ENCODE data around the gene GARIN5B. TPM values are rescaled to one million over a fixed set of nuclear protein-coding genes. Genes with fewer than 3 reads are reported as not detected.

Gene GARIN5B
- total RNA-seq, 1 experiment from 2014 or later = not detected

DNA sequence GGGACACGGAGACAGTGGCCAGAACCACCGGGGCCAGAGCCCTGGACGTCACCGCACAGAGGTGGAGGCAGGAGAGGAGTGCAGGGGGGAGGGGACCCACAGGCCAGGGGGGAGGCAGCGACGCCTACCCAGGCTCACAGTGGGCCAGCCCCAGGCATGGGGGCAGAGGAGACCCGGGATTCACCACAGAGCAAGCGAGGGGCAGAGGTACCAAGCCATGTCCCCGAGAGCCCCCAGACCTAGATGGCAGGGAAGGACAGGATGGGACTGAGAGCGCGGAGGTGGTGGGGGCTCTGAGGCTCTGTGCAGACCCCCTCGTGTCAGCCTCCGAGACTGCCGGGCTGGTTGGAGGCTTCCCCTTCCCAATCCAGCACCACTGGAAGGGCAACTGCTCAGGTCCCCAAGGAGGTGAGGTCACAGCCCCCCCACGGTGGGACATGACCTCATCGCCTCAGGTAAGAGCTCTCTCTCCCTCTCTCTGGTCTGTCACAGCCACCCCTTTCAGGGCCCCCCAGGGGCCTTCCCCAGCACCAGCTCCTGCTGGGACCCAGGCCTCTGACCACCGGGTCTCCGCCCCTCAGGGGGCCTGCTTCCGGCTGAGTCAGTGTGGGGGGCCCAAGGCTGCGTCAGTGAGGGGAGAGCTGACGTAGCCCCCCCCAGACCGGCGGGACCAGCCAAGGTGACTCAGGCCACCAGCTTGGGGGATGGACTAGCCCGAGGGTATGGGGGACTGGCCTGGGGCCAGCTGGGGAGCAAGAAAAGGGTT lies 9.4 kb upstream of the GARIN5B start:
- no peak for ATAC-seq
- Histone ChIP-seq H3F3A (ENCODE audit: low read length, unreplicated experiment) (peaks cover 5% of the 10 kb centered on the region), H2AFZ (ENCODE audit: low read length) (no peak overlapping the region), H3K79me2 (ENCODE audit: low read length) (no peaks in the 10 kb centered on the region), H3K27me3 (ENCODE audit: low read length) (no peaks in the 10 kb centered on the region), H3K9me2 (replicated peaks; ENCODE audit: low read length) (no peaks in the 10 kb centered on the region), H3K4me3 (ENCODE audit: low read length) (no peak overlapping the region), H3K27ac (ENCODE audit: low read length) (no peak overlapping the region), H3K9ac (ENCODE audit: low read length) (no peak overlapping the region), H4K20me1 (ENCODE audit: low read length) (no peaks in the 10 kb centered on the region), H3K9me3 (ENCODE audit: low read length) (no peaks in the 10 kb centered on the region), H3K4me1 (ENCODE audit: insufficient read depth, low read length) (peaks cover 49% of the 10 kb centered on the region), H3K36me3 (ENCODE audit: low read depth, low read length) (no peaks in the 10 kb centered on the region), H3K4me2 (ENCODE audit: low read length) (peak overlapping the region; percentile 25)
- intact Hi-C loops (cut with micrococcal nuclease) = loop anchor here (5.0 kb wide), 1 partner anchor 70 kb away; no protein-coding TSS in a partner anchor
- DNase-seq = peak; percentile 57
- BruUV-seq (replicated peaks) = no TSS peak
- no peak for TF ChIP-seq EZH2 (IDR thresholded peaks at IDR 0.05; ENCODE audit: low read length, unreplicated experiment)
- TF ChIP-seq EZH2phosphoT487 (IDR thresholded peaks at IDR 0.05; ENCODE audit: borderline replicate concordance, low read length) = no peak
- no peak for TF ChIP-seq CTCF (conservative IDR thresholded peaks at IDR 0.05; ENCODE audit: low read depth, low read length)
- ChIA-PET POLR2A (ENCODE audit: unreplicated experiment) (interaction anchor here (0.6 kb wide), 1 partner anchor 34 kb away, joined by 3 read pairs; no protein-coding TSS in a partner anchor), CTCF (no interaction called here)

GRCh38 chr19:55370305-55370988 lies 7.4 kb upstream of the GARIN5B start, which contains the start of gene IL11:
TSS of gene IL11 (minus strand) at chr19:55370463. CDS start at chr19:55370310, 153 bp downstream.
- H2AFZ ChIP-seq (ENCODE audit: low read length) = peak within 1 kb of the TSS; percentile 66
- DNase-seq = peak; percentile 63

More at GRCh38 chr19:55370305-55370988, 7.4 kb upstream of the GARIN5B start, which contains the start of gene IL11:
- Histone ChIP-seq H3K79me2 (ENCODE audit: low read length) (no peaks in the 10 kb centered on the region), H3K9ac (ENCODE audit: low read length) (peak within 1 kb of the TSS; percentile 63), H3K4me1 (ENCODE audit: insufficient read depth, low read length) (peaks cover 44% of the 10 kb centered on the region), H3K4me2 (ENCODE audit: low read length) (peak within 1 kb of the TSS; percentile 98), H3K9me2 (replicated peaks; ENCODE audit: low read length) (no peaks in the 10 kb centered on the region), H3F3A (ENCODE audit: low read length, unreplicated experiment) (peaks cover 5% of the 10 kb centered on the region), H3K4me3 (ENCODE audit: low read length) (peak within 1 kb of the TSS; percentile 77), H4K20me1 (ENCODE audit: low read length) (no peaks in the 10 kb centered on the region), H3K36me3 (ENCODE audit: low read depth, low read length) (no peaks in the 10 kb centered on the region), H3K27ac (ENCODE audit: low read length) (peak within 1 kb of the TSS; percentile 14; the same call in 1 of the 2 replicates), H3K9me3 (ENCODE audit: low read length) (no peaks in the 10 kb centered on the region), H3K27me3 (ENCODE audit: low read length) (no peaks in the 10 kb centered on the region)
- no TSS peak for BruUV-seq (replicated peaks)
- no peak for TF ChIP-seq EZH2 (IDR thresholded peaks at IDR 0.05; ENCODE audit: low read length, unreplicated experiment)
- TF ChIP-seq EZH2phosphoT487 (IDR thresholded peaks at IDR 0.05; ENCODE audit: borderline replicate concordance, low read length) = no peak
- no peak for TF ChIP-seq CTCF (conservative IDR thresholded peaks at IDR 0.05; ENCODE audit: low read depth, low read length)
- peak; percentile 45 for ATAC-seq
- intact Hi-C loops (cut with micrococcal nuclease) = loop anchor here (5.0 kb wide), 1 partner anchor 68 kb away; no protein-coding TSS in a partner anchor
- CTCF ChIA-PET = no interaction called here
- POLR2A ChIA-PET (ENCODE audit: unreplicated experiment) = no interaction called here

Data from PC-3 (cell line).